ENCODE measurements around the gene GLG1. TPM values are rescaled to one million over a fixed set of nuclear protein-coding genes. Genes with fewer than 3 reads are reported as not detected.
A peak's percentile ranks its signal among the peaks of the same experiment; 100 is the strongest.
"Not testable (repeated sequence)": the region's sequence is repeated elsewhere in the genome, so short reads cannot be mapped to it uniquely, and the experiment has no call there.

GLG1 gene
- total RNA-seq, 1 experiment from 2014 or later: 487 TPM

- no peak for TF ChIP-seq EZH2 (IDR thresholded peaks at IDR 0.05; ENCODE audit: borderline replicate concordance, low read depth, low read length, poor library complexity, severe bottlenecking)
- TF ChIP-seq, protein P1, sequence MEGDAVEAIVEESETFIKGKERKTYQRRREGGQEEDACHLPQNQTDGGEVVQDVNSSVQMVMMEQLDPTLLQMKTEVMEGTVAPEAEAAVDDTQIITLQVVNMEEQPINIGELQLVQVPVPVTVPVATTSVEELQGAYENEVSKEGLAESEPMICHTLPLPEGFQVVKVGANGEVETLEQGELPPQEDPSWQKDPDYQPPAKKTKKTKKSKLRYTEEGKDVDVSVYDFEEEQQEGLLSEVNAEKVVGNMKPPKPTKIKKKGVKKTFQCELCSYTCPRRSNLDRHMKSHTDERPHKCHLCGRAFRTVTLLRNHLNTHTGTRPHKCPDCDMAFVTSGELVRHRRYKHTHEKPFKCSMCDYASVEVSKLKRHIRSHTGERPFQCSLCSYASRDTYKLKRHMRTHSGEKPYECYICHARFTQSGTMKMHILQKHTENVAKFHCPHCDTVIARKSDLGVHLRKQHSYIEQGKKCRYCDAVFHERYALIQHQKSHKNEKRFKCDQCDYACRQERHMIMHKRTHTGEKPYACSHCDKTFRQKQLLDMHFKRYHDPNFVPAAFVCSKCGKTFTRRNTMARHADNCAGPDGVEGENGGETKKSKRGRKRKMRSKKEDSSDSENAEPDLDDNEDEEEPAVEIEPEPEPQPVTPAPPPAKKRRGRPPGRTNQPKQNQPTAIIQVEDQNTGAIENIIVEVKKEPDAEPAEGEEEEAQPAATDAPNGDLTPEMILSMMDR (conservative IDR thresholded peaks at IDR 0.05; ENCODE audit: low read depth, low read length): no peak
- Histone ChIP-seq H3K4me1 (ENCODE audit: insufficient read depth, low read length, poor library complexity, severe bottlenecking) (peaks cover 20% of the 10 kb centered on the region), H3K27me3 (replicated peaks; ENCODE audit: insufficient read depth, low read depth, low read length, poor library complexity) (no peaks in the 10 kb centered on the region), H3K36me3 (ENCODE audit: insufficient read depth, low read length, poor library complexity, severe bottlenecking) (peaks cover 47% of the 10 kb centered on the region), H3K9me3 (ENCODE audit: low read depth, low read length, poor library complexity, severe bottlenecking) (no peaks in the 10 kb centered on the region), H3K27ac (ENCODE audit: low read depth, low read length, poor library complexity, severe bottlenecking) (peak overlapping the region; percentile 69), H3K4me3 (ENCODE audit: low read depth, low read length, poor library complexity, severe bottlenecking) (no peak overlapping the region)
- DNase-seq (ENCODE audit: low spot score): peak; percentile 93
- no TSS peak for BruUV-seq (replicated peaks)
- intact Hi-C loops (cut with micrococcal nuclease; ENCODE audit: unreplicated experiment): no loop called here
- ChIA-PET POLR2A (ENCODE audit: low non-redundant PET) (no interaction called here), CTCF (no interaction called here)
These were observed 85.2 kb downstream of the GLG1 start for GRCh38 chr16:74521691-74522090.

DNA sequence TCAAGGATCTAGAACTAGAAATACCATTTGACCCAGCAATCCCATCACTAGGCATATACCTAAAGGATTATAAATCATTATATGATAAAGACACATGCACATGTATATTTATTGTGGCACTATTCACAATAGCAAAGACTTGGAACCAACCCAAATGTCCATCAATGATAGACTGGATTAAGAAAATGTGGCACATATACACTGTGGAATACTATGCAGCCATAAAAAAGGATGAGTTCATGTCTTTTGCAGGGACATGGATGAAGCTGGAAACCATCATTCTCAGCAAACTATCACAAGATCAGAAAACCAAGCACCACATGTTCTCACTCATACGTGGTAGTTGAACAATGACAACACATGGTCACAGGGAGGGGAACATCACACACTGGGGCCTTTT is 88.0 kb downstream of the GLG1 start:
- H3K9me3 ChIP-seq (ENCODE audit: low read depth, low read length, poor library complexity, severe bottlenecking); H3K27me3 ChIP-seq (replicated peaks; ENCODE audit: insufficient read depth, low read depth, low read length, poor library complexity); H3K4me3 ChIP-seq (ENCODE audit: low read depth, low read length, poor library complexity, severe bottlenecking); intact Hi-C loops (cut with micrococcal nuclease; ENCODE audit: unreplicated experiment); H3K27ac ChIP-seq (ENCODE audit: low read depth, low read length, poor library complexity, severe bottlenecking); POLR2A ChIA-PET (ENCODE audit: low non-redundant PET); DNase-seq (ENCODE audit: low spot score); BruUV-seq (replicated peaks); CTCF ChIA-PET: not testable (repeated sequence)
- H3K36me3 ChIP-seq (ENCODE audit: insufficient read depth, low read length, poor library complexity, severe bottlenecking): peaks cover 33% of the 10 kb centered on the region
- peaks cover 20% of the 10 kb centered on the region for H3K4me1 ChIP-seq (ENCODE audit: insufficient read depth, low read length, poor library complexity, severe bottlenecking)

GRCh38 chr16:74511961-74512360 is 95.0 kb downstream of the GLG1 start:
- intact Hi-C loops (cut with micrococcal nuclease; ENCODE audit: unreplicated experiment): no loop called here
- CTCF ChIA-PET: no interaction called here
- BruUV-seq (replicated peaks): no TSS peak
- no peak for DNase-seq (ENCODE audit: low spot score)
- Histone ChIP-seq H3K27me3 (replicated peaks; ENCODE audit: insufficient read depth, low read depth, low read length, poor library complexity) (no peaks in the 10 kb centered on the region), H3K36me3 (ENCODE audit: insufficient read depth, low read length, poor library complexity, severe bottlenecking) (peaks cover 42% of the 10 kb centered on the region), H3K27ac (ENCODE audit: low read depth, low read length, poor library complexity, severe bottlenecking) (no peak overlapping the region), H3K4me3 (ENCODE audit: low read depth, low read length, poor library complexity, severe bottlenecking) (no peak overlapping the region), H3K4me1 (ENCODE audit: insufficient read depth, low read length, poor library complexity, severe bottlenecking) (peaks cover 34% of the 10 kb centered on the region), H3K9me3 (ENCODE audit: low read depth, low read length, poor library complexity, severe bottlenecking) (no peaks in the 10 kb centered on the region)
- POLR2A ChIA-PET (ENCODE audit: low non-redundant PET): no interaction called here
- TF ChIP-seq EZH2 (IDR thresholded peaks at IDR 0.05; ENCODE audit: borderline replicate concordance, low read depth, low read length, poor library complexity, severe bottlenecking): no peak
- TF ChIP-seq, protein P1 (conservative IDR thresholded peaks at IDR 0.05; ENCODE audit: low read depth, low read length): no peak

- CTCF ChIA-PET: no interaction called here
- TF ChIP-seq, protein P1 (conservative IDR thresholded peaks at IDR 0.05; ENCODE audit: low read depth, low read length): no peak
- TF ChIP-seq EZH2 (IDR thresholded peaks at IDR 0.05; ENCODE audit: borderline replicate concordance, low read depth, low read length, poor library complexity, severe bottlenecking): no peak
- no peaks in the 10 kb centered on the region for H3K9me3 ChIP-seq (ENCODE audit: low read depth, low read length, poor library complexity, severe bottlenecking)
- no TSS peak for BruUV-seq (replicated peaks)
- peak overlapping the region; percentile 43 for H3K27ac ChIP-seq (ENCODE audit: low read depth, low read length, poor library complexity, severe bottlenecking)
- no peak overlapping the region for H3K4me3 ChIP-seq (ENCODE audit: low read depth, low read length, poor library complexity, severe bottlenecking)
- POLR2A ChIA-PET (ENCODE audit: low non-redundant PET): no interaction called here
- H3K27me3 ChIP-seq (replicated peaks; ENCODE audit: insufficient read depth, low read depth, low read length, poor library complexity): no peaks in the 10 kb centered on the region
- H3K4me1 ChIP-seq (ENCODE audit: insufficient read depth, low read length, poor library complexity, severe bottlenecking): peaks cover 83% of the 10 kb centered on the region
- DNase-seq (ENCODE audit: low spot score): no peak
- peaks cover 60% of the 10 kb centered on the region for H3K36me3 ChIP-seq (ENCODE audit: insufficient read depth, low read length, poor library complexity, severe bottlenecking)
- intact Hi-C loops (cut with micrococcal nuclease; ENCODE audit: unreplicated experiment): no loop called here
These were observed 101.9 kb downstream of the GLG1 start for GRCh38 chr16:74505011-74505410.

All from A673 (cell line).